Urinary bladder (tissue), 4 donors: ENCODE measurements around the gene FURIN. TPM values are rescaled to one million over a fixed set of nuclear protein-coding genes. Genes with fewer than 3 reads are reported as not detected.
"Not testable (repeated sequence)": the region's sequence is repeated elsewhere in the genome, so short reads cannot be mapped to it uniquely, and the experiment has no call there.

ENCODE experiments used
- DNase-seq: peaks from one replicate; pipeline ENCODE4 v3.0.0-alpha.2; 2015; ENCODE audit errors: extremely low spot score
- H3K27ac ChIP-seq: one replicate; pipeline ENCODE4 v1.5.1; 2013; ENCODE audit warnings: low read depth, mild to moderate bottlenecking, moderate library complexity
- H3K36me3 ChIP-seq: one replicate; pipeline ENCODE4 v1.6.1; 2013; ENCODE audit warnings: mild to moderate bottlenecking, moderate library complexity; ENCODE audit not compliant: insufficient read depth
- H3K4me1 ChIP-seq: one replicate; pipeline ENCODE4 v1.6.1; 2013; ENCODE audit warnings: mild to moderate bottlenecking, moderate library complexity; ENCODE audit not compliant: insufficient read depth
- H3K4me3 ChIP-seq: one replicate; pipeline ENCODE4 v1.5.1; 2013; ENCODE audit warnings: low read depth, low read length
- WGBS: extraction: QIAGEN DNeasy Blood & Tissue Kit; methylation state at CpG from one replicate; pipeline ENCODE4 v1.1.7; 2013; 5-methylcytosine and 5-hydroxymethylcytosine counted together
- polyA plus RNA-seq: library from polyadenylated mRNA; stranded (reverse); fragments of 200-250 nt; gene quantifications from one replicate; pipeline ENCODE4 v1.2.3, GENCODE V29; 2013
- total RNA-seq: library from RNA; depleted of rRNA; stranded (reverse); fragments of >200 nt; gene quantifications from one replicate; pipeline ENCODE4 v1.2.3, GENCODE V29; 2014
- donor health status: healthy with polysubstance abuse.
- donor health status: healthy.

The FURIN gene
- total and polyA plus RNA-seq, 2 donors: 10.5 to 53.7 TPM

DNA sequence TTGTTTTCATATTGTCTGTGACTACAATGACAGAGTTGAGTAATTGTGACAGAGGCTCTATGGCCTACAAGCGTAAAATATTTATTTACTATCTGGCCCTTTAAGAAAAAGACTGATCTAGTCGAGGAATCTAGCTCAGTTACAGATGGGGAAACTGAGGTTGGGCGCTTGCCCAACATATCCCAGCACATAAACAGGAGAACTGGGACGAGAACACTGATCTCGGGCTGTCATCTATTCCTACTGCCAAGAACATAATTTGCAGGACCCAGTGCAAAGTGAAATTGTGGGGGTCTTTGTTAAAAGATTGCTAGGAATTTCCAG is 17.9 kb downstream of the FURIN start:
- no peak overlapping the region for H3K27ac ChIP-seq
- WGBS: 32% methylated on average over 5 of the region's 5 CpGs
- H3K4me3 ChIP-seq: no peak overlapping the region
- H3K4me1 ChIP-seq: no peaks in the 10 kb centered on the region
- DNase-seq: no peak
- H3K36me3 ChIP-seq: peaks cover 4% of the 10 kb centered on the region

DNA sequence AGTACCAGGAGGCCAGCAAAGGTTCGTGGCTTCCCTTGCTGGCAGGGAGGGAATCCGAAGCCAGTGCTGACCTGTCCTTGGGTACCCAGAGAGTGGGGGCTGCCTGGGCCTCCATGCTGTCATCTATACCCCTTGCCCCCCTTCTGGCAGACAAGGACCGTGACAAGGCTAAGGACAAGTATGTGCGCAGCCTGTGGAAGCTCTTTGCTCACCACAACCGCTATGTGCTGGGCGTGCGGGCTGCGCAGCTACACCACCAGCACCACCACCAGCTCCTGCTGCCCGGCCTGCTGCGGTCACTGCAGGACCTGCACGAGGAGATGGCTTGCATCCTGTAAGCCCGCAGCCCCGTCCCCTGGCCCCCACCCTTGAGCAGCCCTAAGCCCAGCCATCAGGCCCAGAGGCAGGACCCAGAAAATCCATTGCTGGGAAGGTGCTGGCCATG is 18.7 kb downstream of the FURIN start:
- Histone ChIP-seq H3K27ac (no peak overlapping the region), H3K36me3 (peaks cover 2% of the 10 kb centered on the region), H3K4me3 (no peak overlapping the region), H3K4me1 (no peaks in the 10 kb centered on the region)
- WGBS: 89% methylated on average over 13 of the region's 13 CpGs
- no peak for DNase-seq

DNA sequence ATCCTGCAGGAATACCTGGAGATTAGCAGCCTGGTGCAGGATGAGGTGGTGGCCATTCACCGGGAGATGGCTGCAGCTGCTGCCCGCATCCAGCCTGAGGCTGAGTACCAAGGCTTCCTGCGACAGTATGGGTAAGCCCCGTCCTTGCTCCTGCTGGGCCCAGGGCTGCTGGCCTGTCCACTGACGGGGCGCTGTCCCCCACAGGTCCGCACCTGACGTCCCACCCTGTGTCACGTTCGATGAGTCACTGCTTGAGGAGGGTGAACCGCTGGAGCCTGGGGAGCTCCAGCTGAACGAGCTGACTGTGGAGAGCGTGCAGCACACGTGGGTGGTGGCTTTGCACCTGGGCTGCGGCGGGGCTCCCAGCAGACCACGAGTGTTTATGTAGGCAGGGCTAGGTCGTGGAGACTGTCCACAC is 20.9 kb downstream of the FURIN start:
- no peak overlapping the region for H3K27ac ChIP-seq
- H3K4me3 ChIP-seq: no peak overlapping the region
- peaks cover 3% of the 10 kb centered on the region for H3K36me3 ChIP-seq
- WGBS: 86% methylated on average over 18 of the region's 18 CpGs
- DNase-seq: no peak
- no peaks in the 10 kb centered on the region for H3K4me1 ChIP-seq

DNA sequence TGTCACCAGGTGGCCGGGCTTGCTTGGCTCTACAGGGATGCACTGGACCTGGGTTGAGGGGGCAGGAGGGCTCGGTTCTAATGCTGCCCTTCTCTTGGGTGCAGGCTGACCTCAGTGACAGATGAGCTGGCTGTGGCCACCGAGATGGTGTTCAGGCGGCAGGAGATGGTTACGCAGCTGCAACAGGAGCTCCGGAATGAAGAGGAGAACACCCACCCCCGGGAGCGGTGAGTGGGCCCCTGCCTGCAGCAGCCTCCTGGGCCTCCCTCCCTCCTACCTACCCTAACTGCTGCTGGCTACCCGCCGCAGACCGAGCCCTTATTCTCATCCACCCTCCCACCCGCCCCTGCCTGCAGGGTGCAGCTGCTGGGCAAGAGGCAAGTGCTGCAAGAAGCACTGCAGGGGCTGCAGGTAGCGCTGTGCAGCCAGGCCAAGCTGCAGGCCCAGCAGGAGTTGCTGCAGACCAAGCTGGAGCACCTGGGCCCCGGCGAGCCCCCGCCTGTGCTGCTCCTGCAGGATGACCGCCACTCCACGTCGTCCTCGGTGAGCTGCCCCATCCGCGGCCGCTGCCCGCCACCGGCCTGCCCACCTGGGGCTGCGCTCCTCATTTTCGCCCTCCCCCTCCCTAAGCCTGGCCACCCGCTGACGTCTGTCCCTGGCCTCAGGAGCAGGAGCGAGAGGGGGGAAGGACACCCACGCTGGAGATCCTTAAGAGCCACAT is 21.5 kb downstream of the FURIN start:
- 90% methylated on average over 31 of the region's 31 CpGs for WGBS
- Histone ChIP-seq H3K4me3 (no peak overlapping the region), H3K4me1 (no peaks in the 10 kb centered on the region), H3K36me3 (peaks cover 3% of the 10 kb centered on the region), H3K27ac (no peak overlapping the region)
- DNase-seq: no peak

DNA sequence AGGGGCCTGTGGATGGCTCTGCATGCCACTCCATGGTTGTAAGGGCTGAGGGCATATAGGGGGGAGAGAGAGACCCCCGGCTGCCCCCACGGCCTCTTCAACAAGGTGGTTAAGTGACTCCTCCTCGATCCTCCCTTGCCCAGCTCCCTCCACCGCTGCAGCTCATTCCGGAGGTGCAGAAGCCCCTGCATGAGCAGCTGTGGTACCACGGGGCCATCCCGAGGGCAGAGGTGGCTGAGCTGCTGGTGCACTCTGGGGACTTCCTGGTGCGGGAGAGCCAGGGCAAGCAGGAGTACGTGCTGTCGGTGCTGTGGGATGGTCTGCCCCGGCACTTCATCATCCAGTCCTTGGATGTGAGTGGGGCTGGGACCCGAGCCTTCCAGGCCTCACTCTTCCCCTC is 22.5 kb downstream of the FURIN start:
- 87% methylated on average over 12 of the region's 12 CpGs for WGBS
- no peak for DNase-seq
- H3K4me1 ChIP-seq: no peaks in the 10 kb centered on the region
- no peak overlapping the region for H3K27ac ChIP-seq
- peaks cover 7% of the 10 kb centered on the region for H3K36me3 ChIP-seq
- no peak overlapping the region for H3K4me3 ChIP-seq

DNA sequence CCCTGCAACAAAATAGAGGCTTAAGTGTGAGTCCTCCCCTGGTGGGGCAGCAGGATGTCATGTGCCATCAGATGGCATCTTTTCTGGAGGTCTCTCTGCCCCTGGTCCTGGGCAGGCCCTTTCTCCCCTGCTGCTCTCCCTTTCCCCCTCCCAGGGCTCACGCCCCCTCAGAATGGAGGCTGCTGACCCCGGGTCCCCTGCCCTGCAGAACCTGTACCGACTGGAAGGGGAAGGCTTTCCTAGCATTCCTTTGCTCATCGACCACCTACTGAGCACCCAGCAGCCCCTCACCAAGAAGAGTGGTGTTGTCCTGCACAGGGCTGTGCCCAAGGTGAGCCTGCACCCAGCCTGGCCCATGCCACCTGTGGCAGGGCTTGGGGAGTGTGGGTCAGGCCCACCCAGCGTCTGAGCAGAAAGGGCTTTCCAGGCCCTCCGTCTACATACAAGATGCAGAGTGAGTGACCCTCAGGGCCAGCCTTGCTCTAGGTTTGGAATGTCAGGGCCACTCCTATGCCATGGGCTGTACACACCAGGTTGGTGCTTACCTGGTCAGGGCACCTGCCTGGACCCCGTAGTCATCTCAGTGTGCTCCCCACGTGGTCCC is 23.1 kb downstream of the FURIN start:
- H3K4me1 ChIP-seq: no peaks in the 10 kb centered on the region
- no peak for DNase-seq
- 91% methylated on average over 8 of the region's 8 CpGs for WGBS
- no peak overlapping the region for H3K27ac ChIP-seq
- peaks cover 7% of the 10 kb centered on the region for H3K36me3 ChIP-seq
- H3K4me3 ChIP-seq: no peak overlapping the region

DNA sequence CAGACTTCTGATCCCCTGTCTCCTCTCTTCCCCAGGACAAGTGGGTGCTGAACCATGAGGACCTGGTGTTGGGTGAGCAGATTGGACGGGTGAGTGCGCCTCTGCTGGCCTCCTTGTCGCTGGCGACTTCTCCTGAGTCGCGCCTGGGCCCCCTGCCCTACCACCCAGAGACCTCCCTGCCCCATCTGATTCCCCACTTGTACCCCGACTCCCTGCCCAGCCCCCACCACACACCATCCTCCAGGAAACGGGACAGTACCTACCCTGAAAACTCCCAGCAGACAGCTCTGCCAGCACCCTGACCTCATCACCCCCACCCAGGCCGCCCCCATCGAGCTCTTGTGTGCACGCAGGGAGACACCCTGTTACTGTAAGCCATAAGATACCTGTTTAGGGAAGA is 23.6 kb downstream of the FURIN start:
- 95% methylated on average over 11 of the region's 11 CpGs for WGBS

DNA sequence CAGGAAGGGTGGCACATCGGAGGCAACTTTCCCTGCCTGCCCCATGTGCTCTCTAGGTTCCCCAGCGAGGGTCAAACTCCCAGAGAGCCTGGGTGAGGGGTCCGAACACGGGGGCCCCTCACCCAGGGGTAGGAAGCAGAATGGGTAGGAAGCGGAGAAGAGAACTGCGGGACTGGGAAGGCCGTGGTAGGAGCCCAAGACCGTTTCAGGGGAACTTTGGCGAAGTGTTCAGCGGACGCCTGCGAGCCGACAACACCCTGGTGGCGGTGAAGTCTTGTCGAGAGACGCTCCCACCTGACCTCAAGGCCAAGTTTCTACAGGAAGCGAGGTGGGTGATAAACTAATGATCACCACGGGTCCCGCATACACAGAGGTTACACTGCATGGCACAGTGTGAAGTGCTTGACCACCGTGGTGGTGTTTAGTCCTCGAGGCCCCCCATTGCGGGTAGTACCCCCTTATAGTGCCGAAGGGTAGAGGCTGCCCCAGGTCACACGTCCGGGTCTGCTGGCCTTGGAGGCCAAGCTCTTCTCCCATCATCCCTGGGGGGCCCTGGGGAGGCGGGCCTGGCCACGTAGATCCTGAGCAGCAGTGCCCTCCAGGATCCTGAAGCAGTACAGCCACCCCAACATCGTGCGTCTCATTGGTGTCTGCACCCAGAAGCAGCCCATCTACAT is 24.2 kb downstream of the FURIN start:
- WGBS: 96% methylated on average over 29 of the region's 29 CpGs
- no peak overlapping the region for H3K27ac ChIP-seq
- peaks cover 5% of the 10 kb centered on the region for H3K36me3 ChIP-seq
- no peak overlapping the region for H3K4me3 ChIP-seq
- no peak for DNase-seq
- no peaks in the 10 kb centered on the region for H3K4me1 ChIP-seq

More for the DNA sequence above, 23.6 kb downstream of the FURIN start:
- no peak overlapping the region for H3K27ac ChIP-seq
- no peak overlapping the region for H3K4me3 ChIP-seq
- no peak for DNase-seq
- H3K36me3 ChIP-seq: peaks cover 7% of the 10 kb centered on the region
- no peaks in the 10 kb centered on the region for H3K4me1 ChIP-seq

DNA sequence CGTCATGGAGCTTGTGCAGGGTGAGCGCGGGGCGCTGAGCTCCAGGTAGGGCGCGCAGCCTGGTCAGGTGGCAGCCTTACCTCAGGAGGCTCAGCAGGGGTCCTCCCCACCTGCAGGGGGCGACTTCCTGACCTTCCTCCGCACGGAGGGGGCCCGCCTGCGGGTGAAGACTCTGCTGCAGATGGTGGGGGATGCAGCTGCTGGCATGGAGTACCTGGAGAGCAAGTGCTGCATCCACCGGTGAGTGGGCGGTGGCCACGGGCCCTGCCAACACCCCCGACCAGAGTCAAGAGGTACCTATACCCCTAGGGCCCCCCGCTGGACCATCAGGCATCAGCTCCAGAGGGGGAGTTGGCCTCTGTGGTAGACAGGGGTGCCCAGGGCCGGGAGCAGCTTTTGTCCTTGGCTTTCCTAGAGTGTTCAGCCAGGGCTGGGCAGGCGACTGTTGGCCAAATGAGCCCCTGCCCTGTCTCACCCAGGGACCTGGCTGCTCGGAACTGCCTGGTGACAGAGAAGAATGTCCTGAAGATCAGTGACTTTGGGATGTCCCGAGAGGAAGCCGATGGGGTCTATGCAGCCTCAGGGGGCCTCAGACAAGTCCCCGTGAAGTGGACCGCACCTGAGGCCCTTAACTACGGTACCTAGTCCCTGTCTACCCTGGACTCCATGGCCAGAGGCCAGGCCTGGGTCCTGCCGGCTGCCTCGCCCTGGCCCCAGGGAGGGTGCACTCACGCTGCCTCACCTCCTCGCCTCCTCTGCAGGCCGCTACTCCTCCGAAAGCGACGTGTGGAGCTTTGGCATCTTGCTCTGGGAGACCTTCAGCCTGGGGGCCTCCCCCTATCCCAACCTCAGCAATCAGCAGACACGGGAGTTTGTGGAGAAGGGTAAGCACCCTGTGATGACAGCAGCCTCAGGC is 25.0 kb downstream of the FURIN start:
- no peak overlapping the region for H3K4me3 ChIP-seq
- H3K36me3 ChIP-seq: peaks cover 5% of the 10 kb centered on the region
- 91% methylated on average over 33 of the region's 33 CpGs for WGBS
- no peak overlapping the region for H3K27ac ChIP-seq
- DNase-seq: no peak
- H3K4me1 ChIP-seq: no peaks in the 10 kb centered on the region

DNA sequence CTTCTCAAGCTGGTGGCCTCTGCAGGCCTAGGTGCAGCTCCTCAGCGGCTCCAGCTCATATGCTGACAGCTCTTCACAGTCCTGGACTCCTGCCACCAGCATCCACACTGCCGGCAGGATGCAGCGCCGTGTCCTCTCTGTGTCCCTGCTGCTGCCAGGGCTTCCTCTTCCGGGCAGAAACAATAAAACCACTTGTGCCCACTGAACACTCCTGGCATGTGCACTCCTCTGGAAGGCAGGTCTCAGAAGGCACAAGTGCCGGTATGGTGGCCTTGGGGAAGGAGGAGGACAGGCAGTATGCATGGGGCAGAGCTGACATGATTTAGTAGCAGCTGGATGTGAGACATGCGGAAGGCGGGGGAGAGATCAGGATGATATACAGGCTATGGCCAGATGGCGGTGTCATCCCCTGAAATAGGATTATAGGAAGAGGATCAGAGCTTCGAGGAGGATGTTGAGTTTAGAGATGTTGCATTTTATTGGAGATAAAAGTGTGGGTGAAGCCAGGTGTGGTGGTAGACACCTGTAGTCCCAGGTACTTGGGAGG is 27.3 kb downstream of the FURIN start:
- Histone ChIP-seq H3K36me3 (peaks cover 5% of the 10 kb centered on the region), H3K4me3 (no peak overlapping the region)
- no peak for DNase-seq

DNA sequence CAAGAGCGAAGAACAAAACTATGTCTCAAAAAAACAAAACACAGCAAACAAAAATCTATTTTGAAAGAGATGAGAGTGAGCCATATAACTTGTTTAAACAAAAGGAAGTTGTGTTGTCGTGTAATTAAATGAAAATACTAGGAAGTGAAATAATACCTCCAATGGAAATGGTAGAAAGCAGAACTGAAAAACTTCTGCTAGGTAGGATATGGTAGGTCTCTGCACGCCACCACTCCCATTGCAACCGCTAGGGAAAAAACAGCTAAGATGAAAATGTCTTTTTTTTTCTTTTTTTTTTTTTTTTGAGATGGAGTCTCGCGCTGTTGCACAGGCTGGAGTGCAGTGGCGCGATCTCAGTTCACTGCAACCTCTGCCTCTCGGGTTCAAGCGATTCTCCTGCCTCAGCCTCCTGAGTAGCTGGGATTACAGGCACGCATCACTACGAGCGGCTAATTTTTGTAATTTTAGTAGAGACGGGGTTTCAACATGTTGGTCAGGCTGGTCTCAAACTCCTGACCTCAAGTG is 28.8 kb downstream of the FURIN start:
- not testable (repeated sequence) for H3K36me3 ChIP-seq, DNase-seq, H3K27ac ChIP-seq, H3K4me3 ChIP-seq, H3K4me1 ChIP-seq
- WGBS: 89% methylated on average over 14 of the region's 14 CpGs

More for the DNA sequence above, 27.3 kb downstream of the FURIN start:
- H3K27ac ChIP-seq: no peak overlapping the region
- H3K4me1 ChIP-seq: no peaks in the 10 kb centered on the region
- 63% methylated on average over 10 of the region's 10 CpGs for WGBS

DNA sequence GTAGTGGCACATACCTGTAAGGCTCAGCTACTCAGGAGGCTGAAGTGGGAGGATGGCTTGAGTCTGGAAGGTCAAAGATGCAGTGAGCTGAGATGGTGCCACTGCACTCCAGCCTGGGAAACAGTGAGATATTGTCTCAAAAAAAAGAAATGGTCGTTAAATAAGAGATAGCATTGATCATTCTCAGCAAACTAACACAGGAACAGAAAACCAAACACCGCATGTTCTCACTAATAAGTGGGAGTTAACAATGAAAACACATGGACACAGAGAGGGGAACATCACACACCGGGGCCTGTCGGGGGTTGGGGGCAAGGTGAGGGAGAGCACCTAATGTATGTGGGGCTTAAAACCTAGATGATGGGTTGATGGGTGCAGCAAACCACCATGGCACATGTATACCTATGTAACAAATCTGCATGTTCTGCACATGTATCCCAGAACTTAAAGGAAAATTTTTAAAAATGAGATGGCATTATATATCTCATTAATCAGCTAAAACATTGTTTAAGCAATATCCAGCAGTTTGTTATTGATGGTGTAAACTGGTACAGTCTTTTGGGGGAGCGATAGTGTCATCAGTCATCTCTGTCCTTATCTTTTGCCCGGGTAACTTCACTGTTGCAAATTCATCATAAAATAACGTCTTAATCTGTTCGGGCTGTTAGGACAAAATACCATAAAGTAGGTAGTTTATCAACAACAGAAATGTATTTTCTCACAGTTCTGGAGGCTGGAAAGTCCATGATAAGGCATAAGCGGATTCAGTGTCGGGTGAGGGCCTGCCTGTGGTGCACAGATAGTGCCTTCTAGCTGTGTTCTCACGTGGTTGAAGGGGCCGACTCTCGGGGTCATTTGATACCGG is 33.0 kb downstream of the FURIN start:
- Histone ChIP-seq H3K4me3 (no peak overlapping the region), H3K36me3 (no peaks in the 10 kb centered on the region), H3K27ac (no peak overlapping the region), H3K4me1 (no peaks in the 10 kb centered on the region)
- WGBS: 56% methylated on average over 14 of the region's 14 CpGs
- DNase-seq: no peak
